H1 (cell line): ENCODE measurements around the gene ELMO2.

Source experiments
- CEBPB ChIP-seq: IDR thresholded peaks from 2 replicates; pipeline ENCODE4 v1.6.1; 2012; ENCODE audit warnings: low read depth, low read length
- GABPA ChIP-seq: IDR thresholded peaks from 2 replicates; pipeline ENCODE4 v1.6.1; 2011; ENCODE audit warnings: mild to moderate bottlenecking, low read length, moderate library complexity, borderline replicate concordance; ENCODE audit not compliant: insufficient read depth
- NANOG ChIP-seq: IDR thresholded peaks from 2 replicates; pipeline ENCODE4 v1.6.1; 2011; ENCODE audit warnings: low read length, low read depth, mild to moderate bottlenecking, inconsistent platforms; ENCODE audit not compliant: insufficient read depth, poor library complexity, severe bottlenecking
- POLR2A ChIP-seq, 2 experiments: IDR thresholded peaks; 1 replicate in 1 of 2; 2 replicates in 1 of 2; pipeline ENCODE4 v1.6.1; 2011; ENCODE audit warnings: low read depth in 2 of 2, low read length in 2 of 2, mild to moderate bottlenecking in 2 of 2; ENCODE audit errors: control extremely low read depth in 1 of 2
- POLR2AphosphoS5 ChIP-seq: IDR thresholded peaks from 2 replicates; pipeline ENCODE4 v1.6.1; 2011; ENCODE audit warnings: low read depth, low read length
- SP1 ChIP-seq: IDR thresholded peaks from 2 replicates; pipeline ENCODE4 v1.6.1; 2011; ENCODE audit warnings: low read depth, low read length
- TCF12 ChIP-seq: IDR thresholded peaks from 2 replicates; pipeline ENCODE4 v1.6.1; 2011; ENCODE audit warnings: low read depth, mild to moderate bottlenecking, low read length
- TF ChIP-seq, protein P1 (sequence below), 3 experiments: IDR thresholded peaks; 1 replicate in 2 of 3; 2 replicates in 1 of 3; pipeline versions ENCODE4 v1.5.1 to v1.6.1; 2011; ENCODE audit warnings: low read length in 3 of 3, mild to moderate bottlenecking in 3 of 3, inconsistent platforms in 2 of 3, low read depth in 1 of 3, moderate library complexity in 1 of 3; ENCODE audit not compliant: insufficient read depth in 1 of 3; ENCODE audit errors: control extremely low read depth in 1 of 3
- TF ChIP-seq, protein P2 (sequence below): IDR thresholded peaks from 2 replicates; pipeline ENCODE4 v1.6.1; 2012; ENCODE audit warnings: low read length, inconsistent platforms

DNA sequence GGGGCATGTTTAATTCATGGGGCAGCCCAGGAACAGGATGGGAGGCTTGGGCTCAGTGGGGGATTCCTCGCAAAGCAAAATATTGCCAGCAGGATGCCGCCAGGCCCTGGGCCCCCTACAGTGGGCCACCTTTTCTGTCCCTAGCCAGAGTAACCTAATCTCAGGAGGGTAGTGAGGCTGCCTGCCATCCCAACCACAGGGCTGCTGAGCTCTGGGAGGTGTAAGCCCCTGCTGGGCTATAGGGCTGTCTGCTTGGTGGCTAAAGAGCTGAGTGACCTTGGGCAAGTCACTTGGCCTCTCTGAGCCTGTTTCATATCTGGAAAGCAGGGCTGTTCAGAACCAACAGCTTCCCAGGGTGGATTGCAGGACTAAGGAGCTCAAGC lies 62.4 kb downstream of the ELMO2 start:
- TF ChIP-seq TCF12 = no peak
- no peak for TF ChIP-seq POLR2AphosphoS5
- TF ChIP-seq, protein P1, sequence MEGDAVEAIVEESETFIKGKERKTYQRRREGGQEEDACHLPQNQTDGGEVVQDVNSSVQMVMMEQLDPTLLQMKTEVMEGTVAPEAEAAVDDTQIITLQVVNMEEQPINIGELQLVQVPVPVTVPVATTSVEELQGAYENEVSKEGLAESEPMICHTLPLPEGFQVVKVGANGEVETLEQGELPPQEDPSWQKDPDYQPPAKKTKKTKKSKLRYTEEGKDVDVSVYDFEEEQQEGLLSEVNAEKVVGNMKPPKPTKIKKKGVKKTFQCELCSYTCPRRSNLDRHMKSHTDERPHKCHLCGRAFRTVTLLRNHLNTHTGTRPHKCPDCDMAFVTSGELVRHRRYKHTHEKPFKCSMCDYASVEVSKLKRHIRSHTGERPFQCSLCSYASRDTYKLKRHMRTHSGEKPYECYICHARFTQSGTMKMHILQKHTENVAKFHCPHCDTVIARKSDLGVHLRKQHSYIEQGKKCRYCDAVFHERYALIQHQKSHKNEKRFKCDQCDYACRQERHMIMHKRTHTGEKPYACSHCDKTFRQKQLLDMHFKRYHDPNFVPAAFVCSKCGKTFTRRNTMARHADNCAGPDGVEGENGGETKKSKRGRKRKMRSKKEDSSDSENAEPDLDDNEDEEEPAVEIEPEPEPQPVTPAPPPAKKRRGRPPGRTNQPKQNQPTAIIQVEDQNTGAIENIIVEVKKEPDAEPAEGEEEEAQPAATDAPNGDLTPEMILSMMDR (IDR thresholded peaks at IDR 0.05; ENCODE audit: control extremely low read depth in 1 of 3, insufficient read depth in 1 of 3, low read depth in 1 of 3, low read length in 3 of 3) = no peak
- no peak for TF ChIP-seq CEBPB
- no peak for TF ChIP-seq GABPA
- TF ChIP-seq POLR2A (IDR thresholded peaks at IDR 0.05; ENCODE audit: control extremely low read depth in 1 of 2, low read depth in 2 of 2, low read length in 2 of 2) = no peak
- TF ChIP-seq, protein P2, sequence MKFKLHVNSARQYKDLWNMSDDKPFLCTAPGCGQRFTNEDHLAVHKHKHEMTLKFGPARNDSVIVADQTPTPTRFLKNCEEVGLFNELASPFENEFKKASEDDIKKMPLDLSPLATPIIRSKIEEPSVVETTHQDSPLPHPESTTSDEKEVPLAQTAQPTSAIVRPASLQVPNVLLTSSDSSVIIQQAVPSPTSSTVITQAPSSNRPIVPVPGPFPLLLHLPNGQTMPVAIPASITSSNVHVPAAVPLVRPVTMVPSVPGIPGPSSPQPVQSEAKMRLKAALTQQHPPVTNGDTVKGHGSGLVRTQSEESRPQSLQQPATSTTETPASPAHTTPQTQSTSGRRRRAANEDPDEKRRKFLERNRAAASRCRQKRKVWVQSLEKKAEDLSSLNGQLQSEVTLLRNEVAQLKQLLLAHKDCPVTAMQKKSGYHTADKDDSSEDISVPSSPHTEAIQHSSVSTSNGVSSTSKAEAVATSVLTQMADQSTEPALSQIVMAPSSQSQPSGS = no peak
- no peak for TF ChIP-seq NANOG
- TF ChIP-seq SP1 = no peak
